Esophagus squamous epithelium (tissue), 5 donors: ENCODE results near the gene BLOC1S5. TPM values are rescaled to one million over a fixed set of nuclear protein-coding genes. Genes with fewer than 3 reads are reported as not detected.
A peak's percentile ranks its signal among the peaks of the same experiment; 100 is the strongest.

ENCODE experiments used
- DNase-seq: peaks from one replicate; lab custom pipeline; 2025; lab: John Stamatoyannopoulos, UW
- H3K27ac ChIP-seq, 4 donors: fragments of 200-600 bp; sonication (generic); one replicate each; pipeline ENCODE4 v1.5.1; 2016 to 2019; ENCODE audit warnings: mild to moderate bottlenecking in 1 of 4
- H3K27me3 ChIP-seq, 4 donors: fragments of 200-600 bp; sonication (generic); 1 replicate in 3 of 4; 2 replicates in 1 of 4; pipeline versions ENCODE4 v1.5.1 to v1.6.0; 2017 to 2021; ENCODE audit warnings: antibody characterized with exemption in 1 of 4
- H3K36me3 ChIP-seq, 3 donors: fragments of 200-600 bp; sonication (generic); one replicate each; pipeline ENCODE4 v1.5.1; 2016 to 2019
- H3K4me1 ChIP-seq, 3 donors: fragments of 200-600 bp; sonication (generic); one replicate each; pipeline ENCODE4 v1.5.1; 2017 to 2019
- H3K4me3 ChIP-seq, 4 donors: fragments of 200-600 bp; sonication (generic); 1 replicate in 3 of 4; 2 replicates in 1 of 4; pipeline ENCODE4 v1.5.1; 2016 to 2019; ENCODE audit warnings: mild to moderate bottlenecking in 2 of 4, moderate library complexity in 1 of 4
- H3K9me3 ChIP-seq, 3 donors: fragments of 200-600 bp; sonication (generic); one replicate each; pipeline ENCODE4 v1.5.1; 2016 to 2019
- POLR2A ChIP-seq, 4 donors: fragments of 450-650 bp; IDR thresholded peaks; one replicate each; pipeline ENCODE4 v1.6.1; 2017; ENCODE audit warnings: antibody characterized with exemption in 4 of 4, mild to moderate bottlenecking in 4 of 4, moderate library complexity in 3 of 4
- WGBS, 2 donors: methylation state at CpG; one replicate each; pipeline ENCODE4 v1.1.5; 2018; 5-methylcytosine and 5-hydroxymethylcytosine counted together
- intact Hi-C: fragments of 100-400 bp; cut with DNase I; formaldehyde crosslinking; loops from one replicate; pipeline ENCODE4 v1.15.0; 2022
- total RNA-seq, 4 donors: library from RNA; depleted of rRNA; stranded (reverse); fragments of >200 nt; gene quantifications; one replicate each; pipeline ENCODE4 v1.1.0, GENCODE V29; 2016
- TF ChIP-seq, protein P1 (sequence below), 6 experiments: fragments of 450-650 bp in 4 of 6; fragments of 200-600 bp in 2 of 6; sonication (generic) in 2 of 6; IDR thresholded peaks; one replicate each; pipeline ENCODE4 v1.5.1; 2016 to 2019; ENCODE audit warnings: antibody characterized with exemption in 6 of 6, mild to moderate bottlenecking in 4 of 6, moderate library complexity in 4 of 6
- donor health status: DM: yes; HTN: yes; CAD: no.

The BLOC1S5 gene
- total RNA-seq, 4 donors from 2014 or later: 4.1 to 12.4 (median 9.0) TPM

DNA sequence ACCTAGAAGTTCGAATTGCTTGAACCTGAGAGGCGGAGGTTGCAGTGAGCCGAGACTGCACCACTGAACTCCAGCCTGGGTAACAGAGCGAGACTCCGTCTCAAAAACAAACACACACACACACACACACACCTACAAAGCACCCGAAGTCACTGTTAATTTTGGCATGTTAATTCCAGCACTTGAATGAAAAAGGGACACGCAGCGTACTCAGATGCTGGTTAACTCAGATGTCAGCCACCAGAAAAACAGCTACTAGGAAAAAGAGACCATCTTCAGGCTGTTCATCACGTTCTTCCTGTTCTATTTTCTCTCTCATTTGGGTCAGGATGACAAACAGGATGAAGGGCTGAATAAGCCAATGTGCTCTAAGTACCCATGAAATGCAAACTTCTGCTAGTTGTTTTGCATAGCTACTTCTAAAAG, 46.9 kb downstream of the BLOC1S5 start:
- intact Hi-C loops: no loop called here
- Histone ChIP-seq H3K36me3 (peaks cover 0 to 28% (median 0%) of the 10 kb centered on the region in 3 donors), H3K4me1 (peaks cover 0 to 8% (median 0%) of the 10 kb centered on the region in 3 donors), H3K27ac (no peak overlapping the region), H3K4me3 (no peak overlapping the region), H3K27me3 (no peaks in the 10 kb centered on the region), H3K9me3 (no peaks in the 10 kb centered on the region)
- 77 to 87% methylated on average over 8 to 9 of the region's 9 CpGs for WGBS, 2 donors
- no peak for DNase-seq
- no peak for TF ChIP-seq POLR2A (IDR thresholded peaks at IDR 0.05)
- TF ChIP-seq, protein P1, sequence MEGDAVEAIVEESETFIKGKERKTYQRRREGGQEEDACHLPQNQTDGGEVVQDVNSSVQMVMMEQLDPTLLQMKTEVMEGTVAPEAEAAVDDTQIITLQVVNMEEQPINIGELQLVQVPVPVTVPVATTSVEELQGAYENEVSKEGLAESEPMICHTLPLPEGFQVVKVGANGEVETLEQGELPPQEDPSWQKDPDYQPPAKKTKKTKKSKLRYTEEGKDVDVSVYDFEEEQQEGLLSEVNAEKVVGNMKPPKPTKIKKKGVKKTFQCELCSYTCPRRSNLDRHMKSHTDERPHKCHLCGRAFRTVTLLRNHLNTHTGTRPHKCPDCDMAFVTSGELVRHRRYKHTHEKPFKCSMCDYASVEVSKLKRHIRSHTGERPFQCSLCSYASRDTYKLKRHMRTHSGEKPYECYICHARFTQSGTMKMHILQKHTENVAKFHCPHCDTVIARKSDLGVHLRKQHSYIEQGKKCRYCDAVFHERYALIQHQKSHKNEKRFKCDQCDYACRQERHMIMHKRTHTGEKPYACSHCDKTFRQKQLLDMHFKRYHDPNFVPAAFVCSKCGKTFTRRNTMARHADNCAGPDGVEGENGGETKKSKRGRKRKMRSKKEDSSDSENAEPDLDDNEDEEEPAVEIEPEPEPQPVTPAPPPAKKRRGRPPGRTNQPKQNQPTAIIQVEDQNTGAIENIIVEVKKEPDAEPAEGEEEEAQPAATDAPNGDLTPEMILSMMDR (IDR thresholded peaks at IDR 0.05): no peak

DNA sequence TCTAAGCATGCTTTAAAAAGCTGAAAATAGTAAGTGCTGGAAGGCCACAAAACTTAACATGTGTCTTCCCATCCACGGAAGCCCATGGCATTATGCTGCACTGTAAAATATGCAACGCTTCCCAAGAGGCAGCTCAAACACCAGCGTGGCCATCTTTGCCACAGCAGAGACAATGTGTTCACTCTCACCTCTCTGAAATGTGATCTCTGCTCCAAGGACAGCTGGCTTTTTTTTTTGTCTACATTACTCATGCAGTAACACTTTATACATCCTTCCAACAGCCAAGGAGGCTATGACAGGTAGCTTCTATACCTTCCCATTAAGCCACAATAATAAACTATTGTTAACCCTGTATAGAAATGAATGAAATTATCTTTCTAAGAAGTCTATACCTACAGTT, 49.2 kb downstream of the BLOC1S5 start:
- H3K9me3 ChIP-seq: no peaks in the 10 kb centered on the region
- intact Hi-C loops: no loop called here
- peaks cover 0 to 8% (median 0%) of the 10 kb centered on the region in 3 donors for H3K4me1 ChIP-seq
- no peak for DNase-seq
- H3K4me3 ChIP-seq: no peak overlapping the region
- 60 to 78% methylated on average over 3 of the region's 3 CpGs for WGBS, 2 donors
- TF ChIP-seq, protein P1 (IDR thresholded peaks at IDR 0.05): no peak
- TF ChIP-seq POLR2A (IDR thresholded peaks at IDR 0.05): no peak
- H3K36me3 ChIP-seq: peaks cover 0 to 22% (median 0%) of the 10 kb centered on the region in 3 donors
- no peaks in the 10 kb centered on the region for H3K27me3 ChIP-seq
- H3K27ac ChIP-seq: no peak overlapping the region

DNA sequence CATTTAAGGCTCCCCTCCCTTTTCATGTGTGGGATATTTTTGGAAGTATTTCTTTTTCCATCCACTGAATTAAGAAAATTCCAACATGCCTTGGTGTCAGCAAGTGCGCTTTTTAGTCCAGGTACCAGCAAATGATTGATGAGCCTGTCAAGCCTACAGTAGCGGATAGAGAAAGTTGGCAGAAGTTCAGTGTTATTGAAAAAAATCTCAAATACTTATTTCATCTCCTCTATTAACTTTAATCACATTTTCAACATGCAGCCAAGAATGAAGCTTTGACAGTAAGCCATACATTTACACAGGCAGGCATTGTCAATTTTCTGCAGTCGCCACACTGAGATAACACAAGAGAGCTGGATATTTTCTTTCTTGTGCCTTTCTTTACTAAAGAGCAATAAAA, 50.4 kb downstream of the BLOC1S5 start:
- no peak for TF ChIP-seq POLR2A (IDR thresholded peaks at IDR 0.05)
- TF ChIP-seq, protein P1 (IDR thresholded peaks at IDR 0.05): no peak
- Histone ChIP-seq H3K36me3 (peaks cover 0 to 22% (median 0%) of the 10 kb centered on the region in 3 donors), H3K9me3 (no peaks in the 10 kb centered on the region), H3K4me3 (no peak overlapping the region), H3K27ac (no peak overlapping the region), H3K4me1 (peaks cover 0 to 8% (median 0%) of the 10 kb centered on the region in 3 donors), H3K27me3 (no peaks in the 10 kb centered on the region)
- DNase-seq: no peak
- WGBS, 2 donors: 38 to 49% methylated on average over 3 of the region's 3 CpGs
- intact Hi-C loops: no loop called here

DNA sequence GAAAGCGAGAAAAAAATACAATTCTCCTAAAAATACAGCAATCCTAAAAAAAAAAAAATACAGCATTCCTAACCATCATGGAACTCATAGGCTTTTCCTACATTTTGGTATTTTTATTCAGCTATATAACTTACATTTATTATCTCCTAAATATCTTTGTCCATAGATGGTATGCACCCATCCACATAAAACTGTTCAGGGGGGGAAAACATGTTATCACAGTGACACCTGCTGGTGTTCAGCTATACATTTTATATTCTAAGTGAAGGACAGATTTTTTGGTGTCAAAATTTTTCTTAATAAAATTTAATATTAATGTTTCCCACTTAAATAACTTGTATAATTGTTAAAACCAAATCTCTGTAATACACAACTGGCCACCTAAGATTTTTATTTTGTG, 58.0 kb downstream of the BLOC1S5 start:
- no peak for DNase-seq
- Histone ChIP-seq H3K27me3 (no peaks in the 10 kb centered on the region), H3K4me3 (no peak overlapping the region), H3K36me3 (no peaks in the 10 kb centered on the region), H3K27ac (no peak overlapping the region), H3K4me1 (no peaks in the 10 kb centered on the region), H3K9me3 (no peaks in the 10 kb centered on the region)
- TF ChIP-seq POLR2A (IDR thresholded peaks at IDR 0.05): no peak
- TF ChIP-seq, protein P1 (IDR thresholded peaks at IDR 0.05): peak in 4 of 6 experiments; percentile 35 to 59 (median 43)
- intact Hi-C loops: no loop called here
- WGBS, 2 donors: 91 to 100% methylated on average over 1 of the region's 1 CpG

DNA sequence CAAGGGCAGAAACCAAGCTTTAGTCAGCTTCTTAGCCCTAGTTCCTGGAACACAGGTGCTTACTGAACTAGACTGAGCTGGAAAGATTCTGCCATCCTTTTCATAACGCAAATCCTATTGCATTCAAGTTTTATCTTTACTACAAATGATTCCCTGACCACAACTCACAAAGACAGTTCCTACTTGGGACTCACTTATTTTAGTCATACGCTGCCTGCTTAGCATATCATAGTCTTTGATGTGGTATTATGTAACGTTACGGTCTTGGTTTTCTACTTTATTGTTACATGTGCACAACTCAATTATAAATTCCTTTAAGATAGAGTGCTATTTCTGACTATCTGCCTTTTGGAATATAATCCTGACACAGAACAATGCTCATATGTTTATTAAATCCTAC, 59.1 kb downstream of the BLOC1S5 start:
- DNase-seq: no peak
- no peaks in the 10 kb centered on the region for H3K36me3 ChIP-seq
- no peak overlapping the region for H3K27ac ChIP-seq
- H3K4me3 ChIP-seq: no peak overlapping the region
- no peaks in the 10 kb centered on the region for H3K4me1 ChIP-seq
- H3K9me3 ChIP-seq: no peaks in the 10 kb centered on the region
- WGBS, 2 donors: 70% methylated on average over 4 of the region's 4 CpGs
- no peaks in the 10 kb centered on the region for H3K27me3 ChIP-seq
- intact Hi-C loops: no loop called here
- no peak for TF ChIP-seq POLR2A (IDR thresholded peaks at IDR 0.05)
- TF ChIP-seq, protein P1 (IDR thresholded peaks at IDR 0.05): no peak
